D721Med (cell line): Measurements from ENCODE around the gene FAF2.

Source experiments
- DNase-seq: peaks from one replicate; pipeline ENCODE4 v3.0.0; 2011; ENCODE audit warnings: low spot score; ENCODE audit not compliant: insufficient read length
- FAIRE-seq: peaks from 2 replicates; lab custom pipeline; 2011; peaks lifted over from hg19 to GRCh38; lab: Jason Lieb, UNC
- CTCF ChIP-seq: IDR thresholded peaks from 2 replicates; pipeline ENCODE4 v1.5.1; 2012; ENCODE audit warnings: mild to moderate bottlenecking, control low read depth; ENCODE audit not compliant: insufficient read depth; ENCODE audit errors: missing control alignments

Gene FAF2

GRCh38 chr5:176408590-176408989, 39.6 kb upstream of the FAF2 start:
- DNase-seq (no peak), FAIRE-seq (no peak)
- TF ChIP-seq CTCF = no peak

- FAIRE-seq = no peak
- no peak for TF ChIP-seq CTCF
- DNase-seq = no peak
These were observed 38.4 kb upstream of the FAF2 start for GRCh38 chr5:176409765-176410164.

GRCh38 chr5:176410486-176411180, 37.6 kb upstream of the FAF2 start:
- TF ChIP-seq CTCF = no peak
- FAIRE-seq (no peak), DNase-seq (no peak)

- no peak for DNase-seq
- TF ChIP-seq CTCF = no peak
- FAIRE-seq = no peak
These were observed 35.5 kb upstream of the FAF2 start for GRCh38 chr5:176412517-176413254.

GRCh38 chr5:176413255-176413565, 35.0 kb upstream of the FAF2 start:
- FAIRE-seq = no peak
- TF ChIP-seq CTCF = no peak
- DNase-seq = no peak

- DNase-seq = no peak
- no peak for TF ChIP-seq CTCF
- no peak for FAIRE-seq
These were observed 34.4 kb upstream of the FAF2 start for GRCh38 chr5:176413709-176414191.

GRCh38 chr5:176414704-176415103, 33.5 kb upstream of the FAF2 start:
- FAIRE-seq (no peak), DNase-seq (no peak)
- TF ChIP-seq CTCF = no peak
